ENCODE measurements around the gene CELF2. TPM values are rescaled to one million over a fixed set of nuclear protein-coding genes. Genes with fewer than 3 reads are reported as not detected.

The CELF2 gene
- total RNA-seq, 1 experiment from 2014 or later: not detected

DNA sequence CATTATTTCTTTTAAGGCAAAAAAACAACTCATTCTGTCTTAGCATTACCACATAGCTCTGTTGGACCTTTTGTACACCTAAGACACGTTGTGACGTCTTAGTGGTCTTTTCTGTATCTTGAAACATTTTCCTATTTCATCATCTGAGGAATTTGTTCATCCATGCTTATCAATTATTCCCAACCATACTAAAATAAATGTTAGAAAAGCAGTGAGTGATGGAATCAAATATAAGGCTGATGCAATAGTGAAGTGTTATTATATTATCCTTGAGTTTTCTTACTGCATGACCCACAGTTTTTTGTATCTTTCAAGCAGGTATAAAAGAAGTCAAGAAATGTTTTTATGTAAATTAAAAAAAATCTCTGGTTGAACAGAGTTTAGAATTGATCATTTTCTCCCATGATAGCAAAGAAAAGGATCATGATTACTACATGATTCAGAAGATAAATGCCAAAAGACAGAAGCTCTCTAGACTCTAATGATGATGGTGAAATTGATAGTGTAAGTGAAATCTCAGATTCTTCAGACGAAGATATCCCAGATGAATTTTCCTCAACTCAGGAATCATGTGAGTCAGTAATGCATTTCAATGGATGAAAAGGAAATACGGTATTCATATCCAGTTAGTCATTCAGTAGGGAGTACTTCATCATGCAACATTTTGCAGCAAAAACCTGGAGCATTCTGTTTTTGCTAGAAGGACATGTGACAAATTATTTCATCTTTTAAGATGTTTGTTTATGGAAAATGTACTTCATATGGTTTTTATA is 51.4 kb downstream of the CELF2 start:
- no peaks in the 10 kb centered on the region for H3K4me1 ChIP-seq (ENCODE audit: insufficient read depth, low read length, poor library complexity, severe bottlenecking)
- ChIA-PET CTCF (no interaction called here), POLR2A (ENCODE audit: low non-redundant PET) (no interaction called here)
- no peaks in the 10 kb centered on the region for H3K9me3 ChIP-seq (ENCODE audit: low read depth, low read length, poor library complexity, severe bottlenecking)
- no peaks in the 10 kb centered on the region for H3K36me3 ChIP-seq (ENCODE audit: insufficient read depth, low read length, poor library complexity, severe bottlenecking)
- H3K4me3 ChIP-seq (ENCODE audit: low read depth, low read length, poor library complexity, severe bottlenecking): no peak overlapping the region
- TF ChIP-seq, protein P1, sequence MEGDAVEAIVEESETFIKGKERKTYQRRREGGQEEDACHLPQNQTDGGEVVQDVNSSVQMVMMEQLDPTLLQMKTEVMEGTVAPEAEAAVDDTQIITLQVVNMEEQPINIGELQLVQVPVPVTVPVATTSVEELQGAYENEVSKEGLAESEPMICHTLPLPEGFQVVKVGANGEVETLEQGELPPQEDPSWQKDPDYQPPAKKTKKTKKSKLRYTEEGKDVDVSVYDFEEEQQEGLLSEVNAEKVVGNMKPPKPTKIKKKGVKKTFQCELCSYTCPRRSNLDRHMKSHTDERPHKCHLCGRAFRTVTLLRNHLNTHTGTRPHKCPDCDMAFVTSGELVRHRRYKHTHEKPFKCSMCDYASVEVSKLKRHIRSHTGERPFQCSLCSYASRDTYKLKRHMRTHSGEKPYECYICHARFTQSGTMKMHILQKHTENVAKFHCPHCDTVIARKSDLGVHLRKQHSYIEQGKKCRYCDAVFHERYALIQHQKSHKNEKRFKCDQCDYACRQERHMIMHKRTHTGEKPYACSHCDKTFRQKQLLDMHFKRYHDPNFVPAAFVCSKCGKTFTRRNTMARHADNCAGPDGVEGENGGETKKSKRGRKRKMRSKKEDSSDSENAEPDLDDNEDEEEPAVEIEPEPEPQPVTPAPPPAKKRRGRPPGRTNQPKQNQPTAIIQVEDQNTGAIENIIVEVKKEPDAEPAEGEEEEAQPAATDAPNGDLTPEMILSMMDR (conservative IDR thresholded peaks at IDR 0.05; ENCODE audit: low read depth, low read length): no peak
- no peak for TF ChIP-seq EZH2 (IDR thresholded peaks at IDR 0.05; ENCODE audit: borderline replicate concordance, low read depth, low read length, poor library complexity, severe bottlenecking)
- no peak for DNase-seq (ENCODE audit: low spot score)
- H3K27ac ChIP-seq (ENCODE audit: low read depth, low read length, poor library complexity, severe bottlenecking): no peak overlapping the region
- intact Hi-C loops (cut with micrococcal nuclease; ENCODE audit: unreplicated experiment): no loop called here
- no TSS peak for BruUV-seq (replicated peaks)
- peaks cover 68% of the 10 kb centered on the region for H3K27me3 ChIP-seq (replicated peaks; ENCODE audit: insufficient read depth, low read depth, low read length, poor library complexity)

DNA sequence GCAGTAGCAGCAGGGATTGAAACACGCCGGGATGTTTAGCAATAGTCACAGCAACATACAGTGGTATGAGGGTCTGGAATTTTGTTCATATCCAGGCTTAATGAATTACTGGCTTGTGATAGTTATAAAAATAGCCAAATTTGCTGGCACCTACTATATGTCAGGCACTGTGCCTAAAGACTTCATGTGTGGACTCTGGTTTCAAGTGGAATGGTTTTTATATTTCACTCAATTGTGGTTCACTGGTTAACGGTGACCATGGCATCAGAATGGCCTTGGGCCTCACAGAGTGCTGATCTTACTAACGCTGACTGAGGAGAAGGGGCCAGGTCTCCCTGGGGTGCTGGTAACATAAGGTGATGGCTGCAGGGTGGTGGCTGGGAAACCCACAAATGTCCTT is 55.7 kb downstream of the CELF2 start:
- BruUV-seq (replicated peaks): no TSS peak
- CTCF ChIA-PET: no interaction called here
- no peak for TF ChIP-seq EZH2 (IDR thresholded peaks at IDR 0.05; ENCODE audit: borderline replicate concordance, low read depth, low read length, poor library complexity, severe bottlenecking)
- TF ChIP-seq, protein P1 (conservative IDR thresholded peaks at IDR 0.05; ENCODE audit: low read depth, low read length): no peak

DNA sequence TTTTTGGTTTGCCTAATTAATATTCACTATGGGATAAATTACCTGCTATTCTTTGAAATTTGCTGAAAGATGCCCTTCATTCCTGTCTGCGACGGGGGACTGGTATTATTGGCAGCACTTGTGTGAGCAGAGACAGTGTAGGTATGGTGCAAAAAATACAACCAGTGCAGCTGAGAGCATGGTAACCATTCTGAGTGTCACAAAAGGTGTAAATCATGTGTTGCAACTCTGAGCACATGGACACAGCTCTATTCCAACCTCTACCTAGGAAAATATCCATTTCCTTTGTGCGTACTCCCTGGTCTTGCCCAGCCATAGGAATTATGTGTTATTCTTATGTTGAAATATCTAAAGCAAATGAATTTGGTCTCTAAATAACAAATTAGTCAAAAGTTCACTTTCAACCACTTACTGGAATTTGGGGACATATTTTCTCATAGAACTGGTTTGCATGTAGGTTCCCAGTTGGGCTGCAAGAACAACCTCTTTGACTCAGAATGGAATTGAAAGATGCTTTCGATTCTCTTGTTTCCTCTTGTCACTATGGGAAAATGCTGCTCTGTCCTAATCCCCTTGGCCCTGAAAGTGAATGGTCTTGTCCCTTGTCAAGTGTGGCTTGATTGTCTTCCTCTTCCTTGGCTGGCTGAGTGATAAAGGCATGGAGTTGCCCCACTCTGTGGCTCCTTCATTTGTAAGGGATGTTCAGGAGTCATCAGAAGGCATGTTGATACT is 57.0 kb downstream of the CELF2 start:
- no TSS peak for BruUV-seq (replicated peaks)
- intact Hi-C loops (cut with micrococcal nuclease; ENCODE audit: unreplicated experiment): no loop called here
- no peak for DNase-seq (ENCODE audit: low spot score)
- no peak overlapping the region for H3K27ac ChIP-seq (ENCODE audit: low read depth, low read length, poor library complexity, severe bottlenecking)
- CTCF ChIA-PET: no interaction called here
- H3K4me1 ChIP-seq (ENCODE audit: insufficient read depth, low read length, poor library complexity, severe bottlenecking): no peaks in the 10 kb centered on the region
- no peaks in the 10 kb centered on the region for H3K36me3 ChIP-seq (ENCODE audit: insufficient read depth, low read length, poor library complexity, severe bottlenecking)
- no peak overlapping the region for H3K4me3 ChIP-seq (ENCODE audit: low read depth, low read length, poor library complexity, severe bottlenecking)
- H3K27me3 ChIP-seq (replicated peaks; ENCODE audit: insufficient read depth, low read depth, low read length, poor library complexity): peaks cover 85% of the 10 kb centered on the region
- TF ChIP-seq EZH2 (IDR thresholded peaks at IDR 0.05; ENCODE audit: borderline replicate concordance, low read depth, low read length, poor library complexity, severe bottlenecking): no peak
- TF ChIP-seq, protein P1 (conservative IDR thresholded peaks at IDR 0.05; ENCODE audit: low read depth, low read length): no peak
- POLR2A ChIA-PET (ENCODE audit: low non-redundant PET): no interaction called here
- H3K9me3 ChIP-seq (ENCODE audit: low read depth, low read length, poor library complexity, severe bottlenecking): no peaks in the 10 kb centered on the region

More for the DNA sequence above, 55.7 kb downstream of the CELF2 start:
- DNase-seq (ENCODE audit: low spot score): no peak
- Histone ChIP-seq H3K27ac (ENCODE audit: low read depth, low read length, poor library complexity, severe bottlenecking) (no peak overlapping the region), H3K4me1 (ENCODE audit: insufficient read depth, low read length, poor library complexity, severe bottlenecking) (no peaks in the 10 kb centered on the region), H3K27me3 (replicated peaks; ENCODE audit: insufficient read depth, low read depth, low read length, poor library complexity) (peaks cover 86% of the 10 kb centered on the region), H3K4me3 (ENCODE audit: low read depth, low read length, poor library complexity, severe bottlenecking) (no peak overlapping the region), H3K36me3 (ENCODE audit: insufficient read depth, low read length, poor library complexity, severe bottlenecking) (no peaks in the 10 kb centered on the region), H3K9me3 (ENCODE audit: low read depth, low read length, poor library complexity, severe bottlenecking) (no peaks in the 10 kb centered on the region)
- intact Hi-C loops (cut with micrococcal nuclease; ENCODE audit: unreplicated experiment): no loop called here
- POLR2A ChIA-PET (ENCODE audit: low non-redundant PET): no interaction called here
